ENCODE measurements around the gene THOC1. TPM values are rescaled to one million over a fixed set of nuclear protein-coding genes. Genes with fewer than 3 reads are reported as not detected.

The THOC1 gene
- total RNA-seq, 1 experiment from 2014 or later: 33.3 TPM

DNA sequence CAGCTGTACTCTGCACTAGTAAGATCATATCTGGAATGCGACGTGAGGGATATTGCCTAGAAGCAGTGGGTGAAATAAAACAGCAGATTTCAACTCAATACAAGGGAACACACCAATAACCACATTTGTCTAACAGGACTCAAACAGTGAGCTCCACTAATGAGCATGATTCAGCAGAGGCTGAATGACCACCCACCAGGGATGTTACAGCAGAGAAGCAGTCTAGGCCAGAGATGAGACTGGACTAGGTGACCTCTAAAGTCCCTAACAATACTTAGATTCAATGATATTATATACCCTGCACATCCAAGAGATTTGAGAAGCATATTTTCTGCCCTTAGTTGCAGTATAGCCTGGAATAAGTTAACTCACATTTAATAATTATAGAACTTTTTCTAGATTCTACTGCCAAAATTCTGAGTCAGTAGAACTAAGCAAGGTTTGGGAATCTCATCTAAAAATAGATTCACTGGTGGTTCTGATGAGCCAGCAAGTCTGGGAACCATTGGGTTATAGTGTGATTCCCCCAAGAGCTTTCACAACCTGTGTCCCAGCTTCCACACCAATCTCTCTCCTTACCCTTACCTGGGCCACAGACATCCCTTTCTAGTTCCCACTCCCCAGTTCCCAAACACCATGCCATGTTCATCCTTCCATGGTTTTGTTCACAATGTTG is 6.3 kb downstream of the THOC1 start:
- TF ChIP-seq, protein P1, sequence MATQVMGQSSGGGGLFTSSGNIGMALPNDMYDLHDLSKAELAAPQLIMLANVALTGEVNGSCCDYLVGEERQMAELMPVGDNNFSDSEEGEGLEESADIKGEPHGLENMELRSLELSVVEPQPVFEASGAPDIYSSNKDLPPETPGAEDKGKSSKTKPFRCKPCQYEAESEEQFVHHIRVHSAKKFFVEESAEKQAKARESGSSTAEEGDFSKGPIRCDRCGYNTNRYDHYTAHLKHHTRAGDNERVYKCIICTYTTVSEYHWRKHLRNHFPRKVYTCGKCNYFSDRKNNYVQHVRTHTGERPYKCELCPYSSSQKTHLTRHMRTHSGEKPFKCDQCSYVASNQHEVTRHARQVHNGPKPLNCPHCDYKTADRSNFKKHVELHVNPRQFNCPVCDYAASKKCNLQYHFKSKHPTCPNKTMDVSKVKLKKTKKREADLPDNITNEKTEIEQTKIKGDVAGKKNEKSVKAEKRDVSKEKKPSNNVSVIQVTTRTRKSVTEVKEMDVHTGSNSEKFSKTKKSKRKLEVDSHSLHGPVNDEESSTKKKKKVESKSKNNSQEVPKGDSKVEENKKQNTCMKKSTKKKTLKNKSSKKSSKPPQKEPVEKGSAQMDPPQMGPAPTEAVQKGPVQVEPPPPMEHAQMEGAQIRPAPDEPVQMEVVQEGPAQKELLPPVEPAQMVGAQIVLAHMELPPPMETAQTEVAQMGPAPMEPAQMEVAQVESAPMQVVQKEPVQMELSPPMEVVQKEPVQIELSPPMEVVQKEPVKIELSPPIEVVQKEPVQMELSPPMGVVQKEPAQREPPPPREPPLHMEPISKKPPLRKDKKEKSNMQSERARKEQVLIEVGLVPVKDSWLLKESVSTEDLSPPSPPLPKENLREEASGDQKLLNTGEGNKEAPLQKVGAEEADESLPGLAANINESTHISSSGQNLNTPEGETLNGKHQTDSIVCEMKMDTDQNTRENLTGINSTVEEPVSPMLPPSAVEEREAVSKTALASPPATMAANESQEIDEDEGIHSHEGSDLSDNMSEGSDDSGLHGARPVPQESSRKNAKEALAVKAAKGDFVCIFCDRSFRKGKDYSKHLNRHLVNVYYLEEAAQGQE (IDR thresholded peaks at IDR 0.05; ENCODE audit: insufficient read depth in 1 of 2, low read depth in 2 of 2, low read length in 1 of 2): no peak
- TF ChIP-seq TCF7L2 (IDR thresholded peaks at IDR 0.05; ENCODE audit: low read depth, low read length) (no peak), POLR2AphosphoS5 (IDR thresholded peaks at IDR 0.05; ENCODE audit: low read depth, low read length) (no peak), SIN3A (IDR thresholded peaks at IDR 0.05; ENCODE audit: borderline replicate concordance, insufficient read depth, low read depth, low read length) (no peak)
- TF ChIP-seq, protein P2, sequence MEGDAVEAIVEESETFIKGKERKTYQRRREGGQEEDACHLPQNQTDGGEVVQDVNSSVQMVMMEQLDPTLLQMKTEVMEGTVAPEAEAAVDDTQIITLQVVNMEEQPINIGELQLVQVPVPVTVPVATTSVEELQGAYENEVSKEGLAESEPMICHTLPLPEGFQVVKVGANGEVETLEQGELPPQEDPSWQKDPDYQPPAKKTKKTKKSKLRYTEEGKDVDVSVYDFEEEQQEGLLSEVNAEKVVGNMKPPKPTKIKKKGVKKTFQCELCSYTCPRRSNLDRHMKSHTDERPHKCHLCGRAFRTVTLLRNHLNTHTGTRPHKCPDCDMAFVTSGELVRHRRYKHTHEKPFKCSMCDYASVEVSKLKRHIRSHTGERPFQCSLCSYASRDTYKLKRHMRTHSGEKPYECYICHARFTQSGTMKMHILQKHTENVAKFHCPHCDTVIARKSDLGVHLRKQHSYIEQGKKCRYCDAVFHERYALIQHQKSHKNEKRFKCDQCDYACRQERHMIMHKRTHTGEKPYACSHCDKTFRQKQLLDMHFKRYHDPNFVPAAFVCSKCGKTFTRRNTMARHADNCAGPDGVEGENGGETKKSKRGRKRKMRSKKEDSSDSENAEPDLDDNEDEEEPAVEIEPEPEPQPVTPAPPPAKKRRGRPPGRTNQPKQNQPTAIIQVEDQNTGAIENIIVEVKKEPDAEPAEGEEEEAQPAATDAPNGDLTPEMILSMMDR (IDR thresholded peaks at IDR 0.05): no peak
- CTCF ChIA-PET: no interaction called here
- intact Hi-C loops (cut with micrococcal nuclease; ENCODE audit: unreplicated experiment) (no loop called here), in situ Hi-C loops (cut with HindIII; ENCODE audit: low pct_unique_long_range_greater_than_20kb, low sequenced_read_pairs) (no loop called here)
- BruUV-seq (replicated peaks): no TSS peak
- H3K27me3 ChIP-seq (ENCODE audit: control insufficient read depth, insufficient read depth, low read length): no peaks in the 10 kb centered on the region
- H3K36me3 ChIP-seq (ENCODE audit: control insufficient read depth, insufficient read depth, low read length): peaks cover 44% of the 10 kb centered on the region
- no peak overlapping the region for H3K4me3 ChIP-seq (ENCODE audit: low read depth in 2 of 2, low read length in 2 of 2)
- H3K4me1 ChIP-seq (ENCODE audit: control insufficient read depth, insufficient read depth, low read length): no peaks in the 10 kb centered on the region; the same call in 1 of the 2 replicates
- ATAC-seq (no peak; the same call in 1 of the 2 replicates), DNase-seq (ENCODE audit: low read depth, low spot score) (no peak)
- H3K9me3 ChIP-seq (ENCODE audit: control insufficient read depth, insufficient read depth, low read depth, low read length): no peaks in the 10 kb centered on the region
- POLR2A ChIA-PET: no interaction called here
- no peak overlapping the region for H3K27ac ChIP-seq (ENCODE audit: low read length)

DNA sequence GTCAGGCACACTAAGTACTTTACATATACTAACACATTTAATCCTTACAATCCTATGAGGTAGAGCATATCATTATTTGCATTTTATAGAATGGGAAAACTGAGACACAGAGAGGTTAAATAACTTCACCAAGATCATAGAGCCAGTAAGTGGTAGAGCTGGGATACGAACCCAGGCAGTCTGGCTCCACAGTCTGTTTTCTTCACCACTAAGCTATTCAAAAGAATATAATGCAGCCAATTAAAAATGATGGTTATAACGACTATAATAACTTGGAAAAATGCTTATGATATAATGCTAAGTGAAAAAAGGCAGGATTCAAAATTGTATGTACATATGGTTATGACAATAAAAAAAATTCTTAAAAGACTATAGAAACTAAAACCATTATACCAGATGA is 7.3 kb downstream of the THOC1 start:
- intact Hi-C loops (cut with micrococcal nuclease; ENCODE audit: unreplicated experiment): no loop called here
- ChIA-PET POLR2A (no interaction called here), CTCF (no interaction called here)
- TF ChIP-seq POLR2AphosphoS5 (IDR thresholded peaks at IDR 0.05; ENCODE audit: low read depth, low read length) (no peak), SIN3A (IDR thresholded peaks at IDR 0.05; ENCODE audit: borderline replicate concordance, insufficient read depth, low read depth, low read length) (no peak), TCF7L2 (IDR thresholded peaks at IDR 0.05; ENCODE audit: low read depth, low read length) (no peak)
- TF ChIP-seq, protein P2 (IDR thresholded peaks at IDR 0.05): no peak
- TF ChIP-seq, protein P1 (IDR thresholded peaks at IDR 0.05; ENCODE audit: insufficient read depth in 1 of 2, low read depth in 2 of 2, low read length in 1 of 2): no peak
- H3K36me3 ChIP-seq (ENCODE audit: control insufficient read depth, insufficient read depth, low read length): peaks cover 49% of the 10 kb centered on the region
- DNase-seq (ENCODE audit: low read depth, low spot score) (no peak), ATAC-seq (no peak)
- H3K4me1 ChIP-seq (ENCODE audit: control insufficient read depth, insufficient read depth, low read length): no peaks in the 10 kb centered on the region
- BruUV-seq (replicated peaks): no TSS peak
- no peak overlapping the region for H3K27ac ChIP-seq (ENCODE audit: low read length)
- no peaks in the 10 kb centered on the region for H3K27me3 ChIP-seq (ENCODE audit: control insufficient read depth, insufficient read depth, low read length)
- in situ Hi-C loops (cut with HindIII; ENCODE audit: low pct_unique_long_range_greater_than_20kb, low sequenced_read_pairs): no loop called here
- H3K4me3 ChIP-seq (ENCODE audit: low read depth in 2 of 2, low read length in 2 of 2): no peak overlapping the region
- H3K9me3 ChIP-seq (ENCODE audit: control insufficient read depth, insufficient read depth, low read depth, low read length): no peaks in the 10 kb centered on the region

Measured in Panc1 (cell line).